Daoy (cell line): Measurements from ENCODE around the gene COL18A1. TPM values are rescaled to one million over a fixed set of nuclear protein-coding genes. Genes with fewer than 3 reads are reported as not detected.
"Not testable (repeated sequence)": the region's sequence is repeated elsewhere in the genome, so short reads cannot be mapped to it uniquely, and the experiment has no call there.

Source experiments
- DNase-seq: peaks from one replicate; pipeline ENCODE4 v3.0.0-alpha.2; 2015; ENCODE audit warnings: low read depth
- total RNA-seq: library from RNA; depleted of rRNA; stranded (reverse); fragments of >200 nt; shearing (Covaris generic); gene quantifications from 2 replicates; pipeline ENCODE4 v1.2.3, GENCODE V29; 2014

Gene COL18A1
- total RNA-seq, 1 experiment from 2014 or later = 38.9 TPM

DNA sequence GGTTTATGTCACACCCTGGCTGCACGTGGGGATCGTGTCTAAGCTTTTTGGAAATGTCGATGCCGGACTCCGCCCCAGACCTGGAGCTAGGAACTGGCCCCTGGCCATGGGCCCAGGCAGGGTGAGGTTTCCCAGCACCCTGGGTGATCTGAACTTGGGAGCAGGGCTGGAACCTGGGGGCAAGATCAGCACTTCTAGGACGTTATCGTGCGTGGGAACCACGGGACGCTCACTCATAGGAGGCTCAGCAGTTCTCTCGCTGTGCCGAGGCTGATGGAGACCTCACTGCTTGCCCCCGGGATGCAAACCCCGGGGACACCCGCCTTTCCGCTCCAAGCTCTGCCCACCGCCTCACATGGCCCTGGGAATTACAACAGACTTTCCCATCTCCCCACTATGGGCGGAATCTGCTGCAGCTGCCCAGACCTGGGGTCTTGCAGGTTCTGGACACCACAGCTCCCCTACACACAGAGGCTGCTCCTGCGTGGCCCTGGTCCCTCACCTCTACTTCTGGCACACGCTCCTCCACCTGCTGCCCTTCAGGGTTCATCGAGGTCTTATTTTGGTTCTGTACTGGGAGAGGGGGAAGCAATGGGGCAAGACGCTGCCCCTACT is 35.9 kb downstream of the COL18A1 start:
- no peak for DNase-seq

DNA sequence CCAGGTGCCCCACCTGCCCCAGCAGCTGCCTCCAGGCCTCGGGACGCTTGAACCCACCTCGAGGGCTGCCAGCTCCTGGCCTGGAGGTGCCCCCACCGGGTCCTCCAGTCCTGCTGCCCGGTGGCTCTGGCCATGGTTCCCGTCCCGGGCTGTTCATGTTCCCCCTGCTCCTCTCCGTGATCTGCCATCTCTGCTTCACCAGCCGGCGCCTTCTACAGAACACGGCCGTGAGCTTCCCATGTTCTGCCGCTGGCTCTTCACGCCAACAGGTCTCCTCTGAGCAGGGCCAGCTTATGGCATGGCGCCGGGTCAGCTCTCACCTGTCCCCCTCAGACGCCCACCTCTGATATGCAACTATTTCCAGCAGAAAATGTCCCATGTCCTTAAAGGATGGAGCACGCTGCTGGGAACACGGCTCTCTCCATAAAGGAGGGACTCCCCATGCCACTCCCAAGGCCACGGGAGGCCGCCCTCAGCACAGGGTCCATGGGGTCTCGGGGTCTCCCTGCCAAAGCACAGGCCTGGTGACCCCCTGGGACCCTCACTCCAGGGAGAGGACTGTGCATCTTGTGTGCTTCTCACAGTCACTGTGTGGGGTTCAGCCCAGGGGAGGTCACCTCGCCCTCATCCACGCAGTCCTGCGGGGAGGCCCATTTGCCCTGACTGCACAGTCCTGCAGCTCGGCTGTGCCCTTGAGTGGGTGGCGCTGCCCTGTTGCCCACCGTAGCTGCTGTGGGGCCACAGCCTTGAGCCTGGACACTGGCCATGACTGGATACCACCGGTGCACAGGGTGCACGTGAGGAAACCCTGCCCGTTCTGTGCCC is 36.7 kb downstream of the COL18A1 start:
- DNase-seq = no peak

DNA sequence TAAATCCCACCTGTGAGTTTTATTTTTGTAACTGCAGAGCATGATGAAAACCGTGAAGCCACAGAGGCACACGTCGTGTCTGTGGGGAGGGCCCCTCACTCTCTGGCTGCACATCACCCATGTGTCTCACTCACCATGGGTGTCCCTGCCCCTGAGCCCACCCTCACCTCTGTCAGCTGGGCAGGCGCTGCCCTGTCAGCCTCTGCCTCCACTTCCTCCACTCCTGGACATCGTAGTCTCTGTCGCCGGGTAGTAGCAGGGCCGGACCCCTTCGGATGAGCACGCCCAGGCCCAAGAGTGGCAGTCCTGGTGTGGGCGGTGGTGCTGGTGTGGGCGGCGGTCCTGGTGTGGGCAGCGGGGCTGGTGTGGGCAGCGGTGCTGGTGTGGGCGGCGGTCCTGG is 37.3 kb downstream of the COL18A1 start:
- DNase-seq = no peak

DNA sequence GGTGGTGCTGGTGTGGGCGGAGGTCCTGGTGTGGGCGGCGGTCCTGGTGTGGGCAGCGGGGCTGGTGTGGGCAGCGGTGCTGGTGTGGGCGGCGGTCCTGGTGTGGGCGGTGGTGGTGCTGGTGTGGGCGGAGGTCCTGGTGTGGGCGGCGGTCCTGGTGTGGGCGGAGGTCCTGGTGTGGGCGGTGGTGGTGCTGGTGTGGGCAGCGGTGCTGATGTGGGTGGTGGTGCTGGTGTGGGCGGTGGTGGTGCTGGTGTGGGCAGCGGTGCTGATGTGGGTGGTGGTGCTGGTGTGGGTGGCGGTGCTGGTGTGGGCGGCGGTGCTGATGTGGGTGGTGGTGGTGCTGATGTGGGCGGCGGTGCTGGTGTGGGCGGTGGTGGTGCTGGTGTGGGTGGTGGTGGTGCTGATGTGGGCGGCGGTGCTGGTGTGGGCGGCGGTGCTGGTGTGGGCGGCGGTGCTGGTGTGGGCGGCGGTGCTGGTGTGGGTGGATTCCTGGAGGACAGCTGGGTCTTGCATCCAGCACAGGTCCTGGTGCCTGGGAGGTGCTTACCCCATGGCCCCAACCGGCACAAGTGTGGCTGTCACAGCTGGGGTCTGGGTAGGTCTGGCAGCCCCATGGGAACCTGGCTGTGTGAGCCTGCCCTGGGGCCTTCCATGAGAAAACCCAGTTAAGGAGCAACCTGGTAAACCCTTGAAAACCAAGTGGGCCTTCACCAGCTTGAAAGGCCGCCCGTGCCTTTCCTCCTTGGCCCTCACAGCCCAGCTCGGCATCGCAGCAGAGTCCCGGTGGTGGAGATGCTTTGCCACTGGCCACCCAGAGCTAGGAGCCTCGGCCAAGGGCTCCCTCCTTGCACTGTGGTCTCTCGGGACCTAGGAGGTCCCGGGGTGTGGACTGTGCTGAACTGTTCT is 38.0 kb downstream of the COL18A1 start:
- not testable (repeated sequence) for DNase-seq

DNA sequence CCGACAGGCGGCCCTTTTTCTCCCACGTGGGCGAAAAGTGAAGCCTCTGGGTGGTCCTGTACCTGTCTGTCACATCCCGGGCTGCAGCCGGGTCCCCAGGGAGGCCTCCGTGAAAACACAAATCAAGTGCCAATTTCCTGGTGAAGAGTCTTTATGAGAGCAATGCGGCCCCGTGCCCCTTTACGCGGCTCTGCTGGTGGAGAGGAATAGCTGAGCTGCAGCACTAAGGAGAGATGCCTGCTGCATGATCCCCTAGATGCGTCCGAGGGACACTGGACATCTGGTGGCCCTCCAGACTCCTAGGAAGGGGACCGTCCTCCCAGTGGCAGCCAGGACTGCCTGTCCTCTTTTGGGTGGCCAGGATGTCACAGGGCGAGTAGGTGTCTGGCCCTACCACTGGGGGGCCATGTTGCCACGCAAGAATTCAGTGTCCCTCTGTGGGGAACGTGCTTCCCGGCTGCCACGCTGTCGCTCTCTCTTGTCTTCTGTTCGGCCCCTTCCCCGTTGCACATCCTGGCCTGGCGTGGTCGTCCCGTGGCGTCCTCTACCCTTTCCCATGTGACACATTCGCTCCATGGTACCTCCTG is 38.7 kb downstream of the COL18A1 start:
- DNase-seq = no peak

DNA sequence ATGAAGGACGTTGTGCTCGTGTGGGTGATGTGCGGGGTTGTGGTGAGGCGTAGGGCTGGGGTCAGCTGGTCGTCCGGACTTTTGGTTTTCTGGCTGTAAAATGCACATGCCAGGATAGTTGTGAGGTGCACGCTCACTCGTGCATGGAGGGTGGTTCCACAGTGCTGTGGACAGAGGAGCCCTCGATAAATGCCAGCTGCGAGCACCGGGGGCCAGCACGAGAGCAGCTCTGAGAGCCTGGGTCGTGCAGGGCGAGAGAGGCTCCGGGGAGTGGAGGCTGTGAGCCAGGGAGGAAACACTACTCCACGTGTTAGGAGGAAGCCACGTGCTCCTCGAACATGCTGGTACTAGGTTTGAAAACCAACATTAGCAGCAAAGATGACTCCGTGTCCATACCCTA is 39.4 kb downstream of the COL18A1 start:
- DNase-seq = no peak

DNA sequence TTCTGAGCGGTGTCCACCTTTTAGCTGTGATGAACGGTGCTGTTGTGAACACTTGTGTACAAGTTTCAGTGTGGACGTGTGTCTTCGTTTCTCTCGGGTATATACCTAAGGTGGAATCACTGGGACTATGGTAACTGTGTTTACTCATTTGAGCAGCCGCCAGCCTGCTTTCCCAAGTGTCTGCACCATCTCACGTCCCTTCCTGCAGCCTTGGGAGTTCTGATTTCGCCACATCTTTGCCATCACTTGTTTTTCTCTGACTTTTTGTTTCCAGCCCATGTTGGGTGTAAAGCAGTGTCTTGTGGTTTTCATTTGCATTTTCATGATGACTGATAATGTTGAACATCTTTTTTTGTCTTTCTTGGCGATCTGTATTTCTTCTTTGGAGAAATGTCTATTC is 40.4 kb downstream of the COL18A1 start:
- no peak for DNase-seq

DNA sequence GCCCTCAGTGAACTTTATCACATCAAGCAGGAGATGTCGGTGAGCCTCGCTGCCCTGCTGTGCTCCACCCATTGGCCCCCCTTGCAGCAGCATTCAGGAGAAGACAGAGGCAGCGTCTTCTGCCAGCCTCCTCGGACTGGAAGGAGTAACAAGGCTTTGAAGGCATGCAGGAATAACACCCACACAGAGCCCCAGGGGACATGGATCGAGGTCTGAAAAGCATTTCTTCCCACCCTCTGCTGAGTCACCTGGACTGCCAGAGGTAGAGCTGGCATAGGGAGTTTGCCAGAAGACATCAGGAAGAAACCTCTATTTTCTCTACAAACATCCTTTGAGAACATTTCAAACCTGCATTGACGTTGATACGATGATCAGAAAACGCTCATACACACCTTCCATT is 42.9 kb downstream of the COL18A1 start:
- no peak for DNase-seq

DNA sequence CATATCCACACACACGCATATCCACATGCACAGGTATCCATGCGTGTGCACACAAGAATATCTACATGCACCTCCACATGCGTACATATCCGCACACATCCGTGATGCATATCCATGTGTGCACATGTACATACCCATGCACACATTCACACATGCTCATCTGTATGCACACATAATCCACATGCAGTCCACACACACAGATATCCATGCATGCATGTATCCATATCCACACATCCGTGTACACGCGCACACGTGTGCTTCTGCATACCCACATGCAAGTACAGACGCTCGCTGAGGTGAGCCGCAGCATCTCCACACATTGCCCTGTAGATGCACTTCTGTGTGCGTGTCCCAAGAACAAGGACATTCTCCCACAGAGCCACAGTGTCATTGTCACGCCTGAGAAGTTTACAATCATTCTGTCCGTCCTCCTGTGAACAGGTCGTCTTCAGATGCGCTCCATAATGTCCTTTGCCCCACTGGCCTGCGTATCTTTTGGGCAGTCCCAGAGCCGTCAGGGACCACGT is 43.4 kb downstream of the COL18A1 start:
- no peak for DNase-seq

DNA sequence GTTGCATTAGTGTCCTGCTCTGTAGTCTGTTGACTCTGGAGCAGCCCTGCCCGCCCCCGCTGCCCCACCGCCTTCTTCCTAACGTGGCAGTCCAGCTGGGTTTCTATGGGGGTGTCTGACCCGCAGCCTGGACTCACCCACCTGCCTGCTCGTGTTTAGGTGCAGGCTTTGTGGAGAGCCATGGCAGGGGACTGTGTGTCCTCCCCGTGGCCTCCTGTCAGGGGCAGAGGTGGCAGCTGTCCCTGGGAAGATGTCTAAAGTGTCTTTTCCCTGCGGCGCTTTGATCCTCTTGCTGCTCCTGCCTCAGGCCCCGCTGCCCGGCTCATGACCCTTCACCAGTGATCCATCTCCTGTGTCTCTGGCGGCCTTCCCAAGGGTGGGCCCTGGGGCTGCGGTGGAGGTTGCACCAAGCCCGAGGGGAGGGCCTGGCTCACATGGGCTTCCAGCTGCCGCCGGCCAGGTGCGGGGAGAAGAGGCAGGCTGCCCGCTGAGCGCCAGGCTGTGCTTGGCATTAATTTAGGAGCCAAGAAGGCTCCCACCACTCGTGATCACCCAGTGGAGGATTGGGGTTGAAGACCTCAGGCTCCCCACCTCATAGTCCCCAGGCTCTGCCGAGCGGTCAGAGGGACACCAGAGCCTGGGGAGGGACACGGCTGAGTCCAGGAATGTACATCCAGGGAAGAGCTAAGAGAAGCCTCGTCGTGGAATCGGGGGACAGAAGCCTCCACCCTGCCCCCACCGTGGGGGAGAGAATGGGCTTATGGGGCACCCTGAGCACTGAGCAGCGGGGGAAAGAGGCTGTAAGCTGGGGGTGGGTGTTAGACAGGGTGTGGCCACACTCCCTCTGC is 44.1 kb downstream of the COL18A1 start:
- DNase-seq = no peak

DNA sequence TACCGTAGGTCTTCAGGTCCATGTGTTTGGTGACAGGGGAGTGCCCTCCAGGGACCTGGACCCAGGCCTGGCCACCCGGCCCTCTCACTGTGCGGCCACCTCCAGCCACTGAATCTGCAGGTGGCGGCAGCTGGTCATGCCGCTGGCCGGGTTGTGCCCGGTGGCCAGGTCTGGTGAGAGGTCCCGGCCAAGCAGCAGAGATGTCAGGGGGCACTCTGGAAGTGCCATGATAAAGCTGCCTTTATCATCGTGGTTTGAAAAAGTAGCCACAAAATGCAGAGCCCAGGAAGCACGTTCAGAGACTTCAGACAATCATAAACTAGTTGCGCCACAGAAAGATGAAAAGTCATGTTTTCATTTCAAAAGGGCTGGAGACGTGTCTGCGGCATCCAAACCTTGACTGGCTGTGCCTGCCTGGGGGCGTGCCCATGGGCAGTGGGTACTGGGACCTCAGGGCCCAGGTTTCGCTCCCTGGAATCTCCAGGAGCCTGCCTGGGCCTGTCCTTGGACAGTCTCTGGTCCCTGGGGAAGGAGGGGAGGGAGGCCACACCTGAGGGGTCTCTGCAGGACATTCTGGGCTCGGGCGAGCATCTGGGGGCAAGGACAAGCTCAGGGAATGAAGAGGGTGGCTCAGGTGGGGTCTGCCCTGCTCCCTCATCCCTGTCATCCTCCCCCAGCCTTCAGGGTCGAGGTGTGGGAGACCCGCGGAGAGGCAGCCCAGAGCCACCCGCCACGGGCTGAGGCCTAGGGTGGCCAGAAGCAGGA is 44.9 kb downstream of the COL18A1 start:
- DNase-seq = no peak

DNA sequence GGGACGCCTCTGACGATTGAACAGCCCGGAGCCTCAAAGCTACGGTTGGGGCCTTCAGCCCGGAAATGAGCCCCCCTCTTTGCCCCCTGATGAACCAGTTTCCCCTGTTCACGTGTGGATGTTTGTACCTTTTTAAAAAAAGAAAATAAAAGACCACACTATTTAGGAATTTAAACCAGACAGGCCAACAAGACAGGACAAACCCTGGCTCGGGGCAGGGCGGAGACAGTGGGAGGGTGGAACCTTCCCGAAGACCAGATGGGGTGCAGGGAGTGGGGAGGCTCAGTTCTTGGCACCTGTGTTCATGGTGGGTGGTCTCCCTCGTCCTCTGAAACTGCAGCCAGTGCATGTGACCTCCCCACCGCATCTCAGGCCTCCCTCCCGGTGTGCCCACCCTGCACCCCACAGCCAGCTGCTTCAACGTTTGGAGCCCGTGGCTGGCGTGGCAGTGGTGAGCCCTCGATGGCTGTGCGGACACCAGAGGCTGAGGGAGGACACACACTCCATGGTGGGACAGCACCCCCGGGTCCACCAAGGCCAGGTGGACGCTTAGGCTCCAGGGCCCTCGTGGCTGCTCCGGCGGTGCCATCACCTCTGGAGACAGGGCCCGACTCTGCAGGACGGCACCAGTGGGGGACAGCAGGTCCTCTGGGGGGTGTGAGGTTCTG is 45.6 kb downstream of the COL18A1 start:
- no peak for DNase-seq

DNA sequence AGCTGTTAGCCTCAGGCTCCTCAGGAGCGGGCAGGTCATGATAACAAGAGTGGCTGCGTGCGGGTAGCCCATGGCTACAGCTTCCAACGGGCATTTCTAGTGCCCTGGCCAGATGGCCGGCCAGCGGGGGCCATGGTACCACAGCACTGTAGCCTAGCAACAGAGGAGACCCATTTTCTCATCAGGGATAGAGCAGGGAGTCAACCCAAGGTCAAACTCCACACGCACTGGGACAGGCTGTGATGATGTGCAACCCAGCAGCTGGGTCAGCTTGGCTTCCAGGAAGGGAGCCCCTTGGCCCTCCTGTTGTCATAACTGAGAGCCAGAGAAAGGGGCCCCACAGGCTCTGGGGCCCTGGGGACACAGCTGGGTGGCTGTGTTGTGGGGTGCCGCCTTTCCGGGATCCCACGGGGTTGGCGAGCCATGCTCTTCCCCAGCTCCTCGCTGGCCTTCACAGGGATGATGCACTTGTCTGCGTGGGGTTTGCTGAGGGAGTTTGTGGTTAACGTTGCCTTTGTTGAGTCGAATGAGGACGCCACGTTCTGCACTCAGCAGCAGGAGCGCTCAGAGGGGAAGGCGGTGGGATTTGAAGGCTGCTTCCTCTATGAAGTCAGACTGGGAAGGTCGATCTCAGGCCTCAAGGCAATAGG is 46.3 kb downstream of the COL18A1 start:
- no peak for DNase-seq

DNA sequence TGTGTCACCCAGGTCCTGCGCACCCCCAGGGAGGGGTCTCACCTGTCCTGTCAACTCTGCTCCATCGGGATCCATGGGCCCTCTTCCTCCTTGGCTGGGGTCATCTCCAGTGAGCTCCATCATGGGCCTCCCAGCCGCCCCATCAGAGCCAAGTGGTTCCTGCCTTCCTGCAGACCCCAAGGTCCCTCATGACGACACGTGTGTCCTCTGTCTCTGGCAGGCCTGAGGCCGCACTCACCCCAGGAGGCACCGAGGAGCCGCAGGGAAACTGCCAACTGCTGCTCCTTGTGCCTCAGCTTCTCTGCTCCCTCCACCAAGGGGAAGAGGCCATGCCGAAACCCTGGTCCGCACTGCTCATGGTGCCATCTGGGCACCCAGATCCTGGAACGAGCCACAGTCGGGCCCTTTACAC is 46.8 kb downstream of the COL18A1 start:
- DNase-seq = no peak

DNA sequence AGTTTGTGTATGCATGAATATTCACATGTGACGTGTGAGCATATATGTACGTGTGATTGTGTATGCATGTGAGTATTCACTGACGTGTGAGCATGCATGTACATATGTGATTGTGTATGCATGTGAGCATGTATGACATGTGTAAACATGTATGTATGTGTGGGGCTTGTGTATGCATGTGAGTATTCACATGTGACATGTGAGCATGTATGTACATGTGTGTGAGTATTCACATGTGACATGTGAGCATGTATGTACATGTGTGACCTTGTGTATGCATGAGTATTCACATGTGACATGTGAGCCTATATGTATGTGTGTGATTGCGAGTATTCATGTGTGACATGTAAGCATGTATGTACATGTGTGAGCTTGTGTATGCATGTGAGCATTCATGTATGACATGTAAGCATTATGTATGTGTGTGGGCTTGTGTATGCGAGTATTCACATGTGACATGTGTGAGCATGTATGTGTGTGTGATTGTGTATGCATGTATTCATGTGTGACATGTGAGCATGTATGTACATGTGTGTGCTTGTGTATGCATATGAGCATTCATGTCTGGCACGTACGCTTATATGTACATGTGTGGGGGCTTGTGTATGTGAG is 47.8 kb downstream of the COL18A1 start:
- no peak for DNase-seq

DNA sequence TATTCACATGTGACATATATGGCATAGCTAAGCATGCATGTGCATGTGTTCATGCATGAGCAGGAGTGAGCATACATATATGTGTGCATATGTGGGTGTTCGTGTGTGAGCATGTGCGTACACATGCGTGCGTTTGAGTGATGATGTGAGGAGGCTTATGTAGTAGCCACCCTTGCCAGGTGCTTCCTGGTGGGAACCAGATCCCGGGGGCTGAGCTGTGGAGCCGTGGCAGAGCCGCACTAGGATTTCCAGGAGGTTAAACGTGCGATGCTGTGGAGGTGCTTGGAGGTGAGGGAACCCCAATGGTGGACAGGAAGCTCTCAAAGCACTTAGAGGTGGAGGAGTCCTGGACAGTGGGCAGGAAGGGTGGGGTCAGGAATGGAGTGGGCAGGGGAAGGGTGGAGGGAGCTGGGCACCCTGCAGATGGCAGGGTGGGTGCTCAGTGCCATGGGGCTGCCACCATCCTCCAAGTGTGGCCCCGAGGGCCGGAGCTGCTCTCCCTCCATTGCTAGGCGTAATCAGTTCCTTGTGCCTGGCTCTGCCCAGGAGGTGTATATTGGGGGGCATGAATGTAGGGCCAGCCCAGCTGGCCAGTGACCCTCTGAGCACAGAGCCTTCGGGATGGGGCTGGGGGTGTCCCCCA is 48.5 kb downstream of the COL18A1 start:
- DNase-seq = no peak

DNA sequence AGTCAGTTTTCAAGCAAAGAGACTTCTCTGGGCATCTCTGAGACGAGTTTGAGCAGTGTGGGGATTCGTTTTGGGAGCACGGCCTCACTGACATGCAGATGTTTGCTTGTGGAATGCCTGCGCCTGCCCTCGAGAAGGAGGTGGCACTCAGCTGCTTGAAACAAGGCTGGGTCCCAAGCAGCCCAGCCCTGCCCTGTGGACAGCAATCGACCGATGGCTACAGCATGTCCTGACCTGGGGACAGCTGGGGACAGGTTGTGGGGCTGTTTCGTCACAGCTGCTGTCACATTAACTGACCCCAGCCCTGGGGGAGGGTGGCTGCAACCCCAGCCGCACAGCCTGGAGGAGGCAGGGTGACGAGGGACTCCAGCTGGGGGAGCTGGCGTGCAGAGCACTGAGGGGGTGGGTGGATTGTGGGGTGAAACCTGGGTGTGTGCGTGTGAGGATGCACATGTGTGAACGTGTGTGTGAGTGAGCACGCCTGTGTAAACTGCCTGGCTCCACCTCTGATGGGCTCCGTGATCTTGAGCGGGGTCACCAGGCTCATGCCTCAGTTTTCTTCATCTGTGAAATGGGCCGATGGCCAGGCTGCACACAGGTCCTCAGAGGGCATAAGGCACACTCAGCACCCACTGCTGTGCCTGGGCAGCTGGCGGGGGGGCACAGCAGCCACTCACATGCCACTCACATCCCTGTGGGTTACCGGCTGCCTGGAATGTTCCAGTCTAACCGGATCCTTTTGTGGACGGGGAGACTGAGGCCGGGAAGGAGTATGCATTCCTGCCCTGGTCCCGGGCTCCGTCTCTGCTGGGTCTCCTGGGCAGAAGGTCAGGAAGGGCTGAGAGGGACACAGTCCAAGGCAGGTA is 49.3 kb downstream of the COL18A1 start:
- no peak for DNase-seq
